Nephron (organoid): ENCODE data around the gene ECE2.

Source experiments
- H3K27ac Mint-ChIP-seq, 3 experiments: 2 replicates each; pipeline ENCODE4 v1.8.0; 2020; ENCODE audit warnings: mixed read lengths in 3 of 3, mild to moderate bottlenecking in 2 of 3, moderate library complexity in 1 of 3
- H3K27me3 Mint-ChIP-seq: 2 replicates; pipeline ENCODE4 v1.8.0; 2021; ENCODE audit warnings: low read depth, mild to moderate bottlenecking, moderate library complexity, mixed read lengths
- H3K36me3 Mint-ChIP-seq: 2 replicates; pipeline ENCODE4 v1.8.0; 2020; ENCODE audit warnings: low read depth, mixed read lengths
- H3K4me1 Mint-ChIP-seq: 2 replicates; pipeline ENCODE4 v1.8.0; 2020; ENCODE audit warnings: mixed read lengths
- H3K4me3 Mint-ChIP-seq, 3 experiments: 2 replicates each; pipeline ENCODE4 v1.8.0; 2020; ENCODE audit warnings: mild to moderate bottlenecking in 3 of 3, mixed read lengths in 3 of 3, moderate library complexity in 2 of 3
- H3K9me3 Mint-ChIP-seq: 2 replicates; pipeline ENCODE4 v1.8.0; 2020; ENCODE audit warnings: mixed read lengths
- TF ChIP-seq, protein P1 (sequence below), 3 experiments: fragments of 200-600 bp; sonication (generic); IDR thresholded peaks; one replicate each; pipeline ENCODE4 v1.5.0; 2021; ENCODE audit warnings: antibody characterized with exemption in 3 of 3; ENCODE audit not compliant: unreplicated experiment in 3 of 3

Gene ECE2

DNA sequence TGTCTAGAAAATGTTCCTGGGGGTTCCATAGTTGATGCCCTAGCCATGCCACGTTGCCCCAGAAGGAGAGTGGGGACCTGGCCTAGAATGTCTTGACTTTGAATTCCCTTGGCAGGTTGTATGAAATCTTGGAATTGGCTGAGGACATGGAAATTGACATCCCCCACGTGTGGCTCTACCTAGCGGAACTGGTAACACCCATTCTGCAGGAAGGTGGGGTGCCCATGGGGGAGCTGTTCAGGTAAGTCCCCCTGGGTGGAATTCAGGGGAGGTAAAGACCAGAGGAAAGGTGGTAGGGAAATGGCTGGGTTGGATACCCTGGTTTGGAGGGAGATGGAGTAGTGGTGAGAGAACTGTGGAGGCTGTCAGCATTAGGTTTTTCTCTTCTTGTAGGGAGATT lies 52.7 kb downstream of the ECE2 start:
- H3K36me3 Mint-ChIP-seq = peaks cover 89% of the 10 kb centered on the region
- TF ChIP-seq, protein P1, sequence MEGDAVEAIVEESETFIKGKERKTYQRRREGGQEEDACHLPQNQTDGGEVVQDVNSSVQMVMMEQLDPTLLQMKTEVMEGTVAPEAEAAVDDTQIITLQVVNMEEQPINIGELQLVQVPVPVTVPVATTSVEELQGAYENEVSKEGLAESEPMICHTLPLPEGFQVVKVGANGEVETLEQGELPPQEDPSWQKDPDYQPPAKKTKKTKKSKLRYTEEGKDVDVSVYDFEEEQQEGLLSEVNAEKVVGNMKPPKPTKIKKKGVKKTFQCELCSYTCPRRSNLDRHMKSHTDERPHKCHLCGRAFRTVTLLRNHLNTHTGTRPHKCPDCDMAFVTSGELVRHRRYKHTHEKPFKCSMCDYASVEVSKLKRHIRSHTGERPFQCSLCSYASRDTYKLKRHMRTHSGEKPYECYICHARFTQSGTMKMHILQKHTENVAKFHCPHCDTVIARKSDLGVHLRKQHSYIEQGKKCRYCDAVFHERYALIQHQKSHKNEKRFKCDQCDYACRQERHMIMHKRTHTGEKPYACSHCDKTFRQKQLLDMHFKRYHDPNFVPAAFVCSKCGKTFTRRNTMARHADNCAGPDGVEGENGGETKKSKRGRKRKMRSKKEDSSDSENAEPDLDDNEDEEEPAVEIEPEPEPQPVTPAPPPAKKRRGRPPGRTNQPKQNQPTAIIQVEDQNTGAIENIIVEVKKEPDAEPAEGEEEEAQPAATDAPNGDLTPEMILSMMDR (IDR thresholded peaks at IDR 0.05; ENCODE audit: unreplicated experiment in 3 of 3) = no peak
- H3K27me3 Mint-ChIP-seq = no peaks in the 10 kb centered on the region
- H3K4me3 Mint-ChIP-seq = no peak overlapping the region
- no peaks in the 10 kb centered on the region for H3K4me1 Mint-ChIP-seq
- H3K27ac Mint-ChIP-seq = no peak overlapping the region
- no peaks in the 10 kb centered on the region for H3K9me3 Mint-ChIP-seq

DNA sequence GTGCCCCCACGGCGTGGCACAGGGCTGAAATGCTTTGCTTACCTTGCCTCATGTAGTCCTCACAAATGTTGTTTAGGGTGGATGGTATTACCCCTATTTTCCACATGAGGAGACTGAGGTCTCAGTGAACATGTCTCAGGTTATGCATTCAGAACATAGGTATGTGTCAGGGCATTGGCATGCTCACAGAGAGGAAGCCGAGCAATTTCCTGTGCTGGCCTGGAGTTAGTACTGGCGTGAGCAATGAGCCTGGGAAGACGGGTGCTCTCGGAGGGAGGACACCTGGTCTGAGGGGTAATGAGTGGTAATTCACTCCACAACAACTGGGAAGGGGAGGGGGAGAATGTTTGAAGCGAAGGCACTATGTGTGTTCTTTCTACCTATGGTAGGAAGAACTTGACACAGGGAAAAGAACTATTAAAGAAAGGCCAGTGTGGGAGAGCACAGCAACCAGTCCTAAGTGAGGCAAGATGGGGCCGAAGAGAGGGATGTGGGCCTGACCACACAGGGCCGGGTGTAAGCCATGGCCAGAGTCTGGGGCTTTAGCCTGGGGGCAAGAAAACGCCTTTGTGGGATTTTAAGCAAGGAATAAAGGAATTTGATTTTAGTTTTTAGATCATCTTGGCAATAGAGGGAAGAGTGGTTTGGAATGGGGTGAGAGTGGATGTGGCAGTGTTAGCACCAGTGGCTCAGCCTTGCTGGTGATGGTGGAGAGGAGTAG lies 56.7 kb downstream of the ECE2 start:
- H3K4me3 Mint-ChIP-seq = peak overlapping the region in 2 of 3 experiments; percentile 4
- H3K27ac Mint-ChIP-seq = peak overlapping the region; percentile 0 to 58 (median 15)
- no peaks in the 10 kb centered on the region for H3K27me3 Mint-ChIP-seq
- H3K4me1 Mint-ChIP-seq = peaks cover 10% of the 10 kb centered on the region
- no peaks in the 10 kb centered on the region for H3K9me3 Mint-ChIP-seq
- peaks cover 58% of the 10 kb centered on the region for H3K36me3 Mint-ChIP-seq
- TF ChIP-seq, protein P1 (IDR thresholded peaks at IDR 0.05; ENCODE audit: unreplicated experiment in 3 of 3) = no peak

GRCh38 chr3:184333190-184333589 lies 57.4 kb downstream of the ECE2 start:
- Mint-ChIP-seq H3K4me3 (peak overlapping the region; percentile 30 to 59 (median 43)), H3K4me1 (peaks cover 17% of the 10 kb centered on the region), H3K9me3 (no peaks in the 10 kb centered on the region), H3K36me3 (peaks cover 51% of the 10 kb centered on the region), H3K27ac (peak overlapping the region in 2 of 3 experiments; percentile 13 to 15), H3K27me3 (peaks cover 3% of the 10 kb centered on the region)
- TF ChIP-seq, protein P1 (IDR thresholded peaks at IDR 0.05; ENCODE audit: unreplicated experiment in 3 of 3) = no peak

DNA sequence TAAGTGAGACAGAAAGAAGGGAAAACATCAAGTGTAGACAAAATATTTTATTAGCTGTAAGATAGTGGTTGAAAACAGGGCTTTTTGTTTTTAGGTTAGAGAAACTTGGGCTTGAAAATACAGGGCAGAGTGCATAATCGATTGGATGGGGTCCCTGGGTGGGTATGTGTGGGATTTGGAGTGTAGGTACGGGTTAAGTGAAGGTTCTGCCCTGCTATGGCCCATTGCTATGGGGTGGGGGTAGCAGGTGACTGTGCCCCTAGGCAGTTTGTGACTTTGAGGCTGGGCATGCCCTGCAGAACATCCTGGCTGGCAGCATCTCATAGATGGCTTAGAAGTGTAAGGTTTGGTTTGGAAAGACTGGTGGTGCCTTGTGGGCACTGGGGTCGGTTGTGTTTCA lies 57.9 kb downstream of the ECE2 start:
- Mint-ChIP-seq H3K36me3 (peaks cover 46% of the 10 kb centered on the region), H3K9me3 (no peaks in the 10 kb centered on the region), H3K4me3 (peak overlapping the region; percentile 43 to 63 (median 59)), H3K4me1 (peaks cover 22% of the 10 kb centered on the region), H3K27me3 (peaks cover 3% of the 10 kb centered on the region), H3K27ac (peak overlapping the region; percentile 13 to 40 (median 15))
- TF ChIP-seq, protein P1 (IDR thresholded peaks at IDR 0.05; ENCODE audit: unreplicated experiment in 3 of 3) = no peak

GRCh38 chr3:184334470-184335158 lies 58.8 kb downstream of the ECE2 start:
- Mint-ChIP-seq H3K9me3 (no peaks in the 10 kb centered on the region), H3K4me3 (peak overlapping the region; percentile 59 to 64 (median 63)), H3K27me3 (peaks cover 3% of the 10 kb centered on the region), H3K27ac (peak overlapping the region; percentile 4 to 40 (median 15)), H3K4me1 (peaks cover 27% of the 10 kb centered on the region), H3K36me3 (peaks cover 37% of the 10 kb centered on the region)
- TF ChIP-seq, protein P1 (IDR thresholded peaks at IDR 0.05; ENCODE audit: unreplicated experiment in 3 of 3) = no peak
